K562 (cell line): ENCODE results near the gene IBTK. TPM values are rescaled to one million over a fixed set of nuclear protein-coding genes. Genes with fewer than 3 reads are reported as not detected.

Experiments used
- ATAC-seq: fragments of 200-7000 bp; cut with Tn5 transposase; 3 replicates; pipeline ENCODE4 v1.9.1; 2020; ENCODE audit warnings: moderate library complexity
- BruUV-seq: library from RNA; stranded (reverse); fragments of 400-500 nt; replicated peaks from 2 replicates; lab custom pipeline; 2021; lab: Mats Ljungman, UMichigan
- CTCF ChIA-PET: fragments of 300-600 bp; formaldehyde crosslinking; extraction: SDS; loops from one replicate; lab custom pipeline; 2021; ENCODE audit warnings: low intra/inter-chr PET ratio; lab: Yijun Ruan, JAX
- POLR2A ChIA-PET: fragments of 300-600, 350-650 bp; sonication (Branson Sonifier 250); formaldehyde crosslinking; extraction: SDS; loops from one replicate; lab custom pipeline; 2021; ENCODE audit warnings: antibody characterized with exemption, inconsistent platforms; lab: Yijun Ruan, JAX
- DNase-seq, 4 experiments: peaks; one replicate each; pipeline versions ENCODE4 v3.0.0 to v3.0.0-alpha.2; 2011 to 2018; ENCODE audit warnings: low spot score in 3 of 4, mixed read lengths in 3 of 4; ENCODE audit errors: extremely low read depth in 1 of 4
- FAIRE-seq: peaks from 2 replicates; lab custom pipeline; 2011; peaks lifted over from hg19 to GRCh38; lab: Jason Lieb, UNC
- H2AFZ ChIP-seq: 2 replicates; pipeline ENCODE4 v1.6.0; 2011; ENCODE audit warnings: low read depth, low read length, control low read depth, inconsistent platforms
- H3K27ac ChIP-seq: fragments of 200-600 bp; 3 replicates; pipeline ENCODE4 v1.8.0; 2011; ENCODE audit warnings: low read depth, mild to moderate bottlenecking, control low read depth, inconsistent platforms, low read length, moderate library complexity, mixed read lengths; ENCODE audit errors: extremely low read depth
- H3K27me3 ChIP-seq, 2 experiments: fragments of 300-600 bp in 1 of 2; 2 replicates in 1 of 2; 3 replicates in 1 of 2; pipeline versions ENCODE4 v1.6.0 to v1.8.0; 2011; ENCODE audit warnings: inconsistent platforms in 2 of 2, low read length in 2 of 2, mild to moderate bottlenecking in 1 of 2, mixed read lengths in 1 of 2, moderate library complexity in 1 of 2; ENCODE audit not compliant: control insufficient read depth in 2 of 2, insufficient read depth in 2 of 2
- H3K36me3 ChIP-seq: fragments of 300-600 bp; 3 replicates; pipeline ENCODE4 v1.8.0; 2011; ENCODE audit warnings: mild to moderate bottlenecking, low read length, inconsistent platforms; ENCODE audit not compliant: control insufficient read depth, insufficient read depth
- H3K4me1 ChIP-seq, 2 experiments: fragments of 200-600 bp in 1 of 2; replicated peaks in 1 of 2; 2 replicates in 1 of 2; 3 replicates in 1 of 2; pipeline versions ENCODE4 v1.5.1 to v1.8.0; 2011; ENCODE audit warnings: inconsistent platforms in 2 of 2, low read length in 2 of 2, mild to moderate bottlenecking in 1 of 2, mixed read lengths in 1 of 2, moderate library complexity in 1 of 2; ENCODE audit not compliant: control insufficient read depth in 2 of 2, insufficient read depth in 2 of 2
- H3K4me2 ChIP-seq: 2 replicates; pipeline ENCODE4 v1.6.1; 2011; ENCODE audit warnings: low read length, control low read depth, inconsistent platforms, mixed read lengths; ENCODE audit not compliant: insufficient read depth
- H3K4me3 ChIP-seq: fragments of 200-600 bp; sonication (generic), shearing (Covaris generic); 2 replicates; pipeline ENCODE4 v1.5.1; 2016; ENCODE audit warnings: control low read depth, inconsistent platforms
- H3K79me2 ChIP-seq: fragments of 200-600 bp; 3 replicates; pipeline ENCODE4 v1.8.0; 2011; ENCODE audit warnings: low read length, inconsistent platforms; ENCODE audit not compliant: control insufficient read depth, insufficient read depth
- H3K9ac ChIP-seq, 2 experiments: 2 replicates each; pipeline versions ENCODE4 v1.6.0 to v1.6.1; 2011; ENCODE audit warnings: low read depth in 2 of 2, low read length in 2 of 2, control low read depth in 1 of 2, inconsistent platforms in 1 of 2, mild to moderate bottlenecking in 1 of 2, mixed read lengths in 1 of 2; ENCODE audit not compliant: insufficient read depth in 1 of 2
- H3K9me1 ChIP-seq: one replicate; pipeline ENCODE4 v1.6.0; 2011; ENCODE audit warnings: inconsistent platforms, mild to moderate bottlenecking, low read length, moderate library complexity; ENCODE audit not compliant: control insufficient read depth, insufficient read depth
- H3K9me3 ChIP-seq: replicated peaks from 2 replicates; pipeline ENCODE4 v1.5.1; 2011; ENCODE audit warnings: low read depth, low read length, inconsistent platforms; ENCODE audit not compliant: control insufficient read depth, insufficient read depth
- H4K20me1 ChIP-seq: replicated peaks from 2 replicates; pipeline ENCODE4 v1.6.1; 2011; ENCODE audit warnings: low read length, inconsistent platforms, mixed read lengths; ENCODE audit not compliant: control insufficient read depth, insufficient read depth
- CBFA2T3 ChIP-seq: fragments of 450-650 bp; IDR thresholded peaks from 2 replicates; pipeline ENCODE4 v1.6.1; 2017
- CXXC5 ChIP-seq: fragments of 250-450 bp; sonication (Bioruptor Pico); IDR thresholded peaks from 2 replicates; pipeline ENCODE4 v1.8.0; 2022; ENCODE audit warnings: inconsistent platforms, mild to moderate bottlenecking, moderate library complexity
- DDX20 ChIP-seq: fragments of 450-650 bp; IDR thresholded peaks from 2 replicates; pipeline ENCODE4 v1.6.1; 2016; ENCODE audit warnings: missing genetic modification characterization, low read depth, mild to moderate bottlenecking, missing compliant biosample characterization, moderate library complexity
- DPF2 ChIP-seq: fragments of 450-650 bp; IDR thresholded peaks from 2 replicates; pipeline ENCODE4 v1.6.1; 2016
- KDM2B ChIP-seq: fragments of 250-450 bp; sonication (Bioruptor Pico); IDR thresholded peaks from 2 replicates; pipeline ENCODE4 v1.8.0; 2021; ENCODE audit warnings: mild to moderate bottlenecking, moderate library complexity
- MYNN ChIP-seq, 2 experiments: sonication (generic); formaldehyde crosslinking in 1 of 2; IDR thresholded peaks; 2 replicates each; pipeline versions ENCODE4 v1.5.0 to v1.6.1; 2016 to 2020; ENCODE audit warnings: antibody characterized with exemption in 1 of 2, missing genetic modification reagents in 1 of 2
- NFE2L1 ChIP-seq: fragments of 450-650 bp; IDR thresholded peaks from 2 replicates; pipeline ENCODE4 v1.6.1; 2016; ENCODE audit warnings: missing genetic modification characterization, low read depth, mild to moderate bottlenecking, missing compliant biosample characterization, moderate library complexity, borderline replicate concordance
- TGIF2 ChIP-seq: sonication (generic); formaldehyde crosslinking; IDR thresholded peaks from 2 replicates; pipeline ENCODE4 v1.8.1; 2022; ENCODE audit warnings: mild to moderate bottlenecking, missing genetic modification reagents, moderate library complexity
- THAP12 ChIP-seq: fragments of 250-450 bp; sonication (Bioruptor Pico); IDR thresholded peaks from 2 replicates; pipeline ENCODE4 v1.9.0; 2021; ENCODE audit warnings: mild to moderate bottlenecking, inconsistent platforms
- THRA ChIP-seq: fragments of 450-650 bp; IDR thresholded peaks from 2 replicates; pipeline ENCODE4 v1.6.1; 2017; ENCODE audit warnings: mild to moderate bottlenecking, moderate library complexity
- TSHZ1 ChIP-seq: fragments of 250-450 bp; sonication (Bioruptor Pico); IDR thresholded peaks from 2 replicates; pipeline ENCODE4 v1.4.0; 2020; ENCODE audit warnings: mild to moderate bottlenecking, moderate library complexity
- WHSC1 ChIP-seq: IDR thresholded peaks from one replicate; pipeline ENCODE4 v1.6.1; 2012; ENCODE audit warnings: low read length, control low read depth, inconsistent platforms
- YBX1 ChIP-seq: fragments of 450-650 bp; IDR thresholded peaks from 2 replicates; pipeline ENCODE4 v1.7.1; 2016; ENCODE audit warnings: mild to moderate bottlenecking
- ZNF165 ChIP-seq: fragments of 250-450 bp; sonication (Bioruptor Pico); IDR thresholded peaks from 2 replicates; pipeline ENCODE4 v1.4.0; 2020; ENCODE audit warnings: borderline replicate concordance
- WGBS: fragments of 100-300 bp; shearing (Covaris generic); methylation state at CpG from one replicate; pipeline ENCODE4 v1.1.6; 2016; ENCODE audit warnings: low coverage, mixed read lengths; ENCODE audit not compliant: insufficient coverage; ENCODE audit errors: missing lambda C conversion rate; 5-methylcytosine and 5-hydroxymethylcytosine counted together
- in situ Hi-C: fragments of 300-500 bp; cut with MboI; formaldehyde crosslinking; loops from 4 replicates; pipeline ENCODE4 v1.15.0; 2018; ENCODE audit warnings: inconsistent platforms, mixed read lengths
- intact Hi-C: fragments of 100-400 bp; cut with micrococcal nuclease; formaldehyde crosslinking; loops from 2 replicates; pipeline ENCODE4 v1.14.2; 2022
- polyA plus RNA-seq, 8 experiments: library from polyadenylated mRNA; depleted of rRNA in 4 of 8; stranded (reverse) in 5 of 8; unstranded in 3 of 8; fragments of >200 nt; fragmentation: Nextera tagmentation in 2 of 8; fragmentation: Illumina TruSeq in 1 of 8; extraction: Ambion mirVana in 2 of 8; extraction: Trizol in 1 of 8; gene quantifications; 2 replicates each; pipeline versions ENCODE4 v1.2.1 to v1.2.3, GENCODE V29; 2011 to 2014; ENCODE audit warnings: inconsistent platforms in 1 of 8, missing spikeins in 1 of 8
- total RNA-seq, 7 experiments: library from RNA; depleted of rRNA in 6 of 7; stranded (reverse); fragments of >200 nt in 6 of 7; fragmentation: Illumina TruSeq in 2 of 7; extraction: Trizol in 2 of 7; gene quantifications; 2 replicates each; pipeline versions ENCODE4 v1.2.1 to v1.2.3, GENCODE V29; 2011 to 2021; ENCODE audit warnings: low replicate concordance in 1 of 7

The IBTK gene
- total and polyA plus RNA-seq, 9 of the 15 experiments (the other 6 are each of a cell fraction or from before 2014, with no cell fraction given) = 13.2 to 36.4 (median 21.8) TPM

- no peak for FAIRE-seq
- Histone ChIP-seq H3K4me3 (no peak overlapping the region), H3K4me2 (no peak overlapping the region), H4K20me1 (no peaks in the 10 kb centered on the region), H3K27me3 (no peaks in the 10 kb centered on the region), H3K4me1 (no peaks in the 10 kb centered on the region), H3K27ac (no peak overlapping the region), H3K9me3 (no peaks in the 10 kb centered on the region), H3K36me3 (peaks cover 61% of the 10 kb centered on the region; the same call in 2 of the 3 replicates), H2AFZ (no peak overlapping the region), H3K79me2 (no peaks in the 10 kb centered on the region), H3K9ac (no peak overlapping the region), H3K9me1 (no peaks in the 10 kb centered on the region)
- 87% methylated on average over 1 of the region's 1 CpG for WGBS
- intact Hi-C loops (loop anchor here (10.0 kb wide), 1 partner anchor 424 kb away; the partner anchor contains the start of gene TENT5A), in situ Hi-C loops (no loop called here)
- BruUV-seq = no TSS peak
- POLR2A ChIA-PET = no interaction called here
- CTCF ChIA-PET = no interaction called here
- no peak for ATAC-seq
- TF ChIP-seq THAP12 (CRISPR knock-in tag) (no peak), THRA (no peak), NFE2L1 (tag) (no peak), TGIF2 (CRISPR knock-in tag) (no peak), ZNF165 (CRISPR knock-in tag) (no peak), CBFA2T3 (no peak), TSHZ1 (no peak), DDX20 (tag) (no peak), YBX1 (no peak), MYNN (IDR thresholded peaks at IDR 0.05) (no peak), MYNN (CRISPR knock-in tag; IDR thresholded peaks at IDR 0.05) (no peak), WHSC1 (no peak), KDM2B (CRISPR knock-in tag) (no peak), DPF2 (no peak), CXXC5 (CRISPR knock-in tag) (no peak)
- no peak for DNase-seq
Measured at GRCh38 chr6:82178759-82179112, 68.8 kb downstream of the IBTK start.
